Measurements from ENCODE around the gene NDST3.
"Not testable (repeated sequence)": the region's sequence is repeated elsewhere in the genome, so short reads cannot be mapped to it uniquely, and the experiment has no call there.

- not testable (repeated sequence) for TF ChIP-seq POLR2A, CTCF (IDR thresholded peaks at IDR 0.05)
Observed at GRCh38 chr4:118266145-118266496, 231.8 kb downstream of the NDST3 start.
